A549 (cell line): ENCODE results near the gene PRLR. TPM values are rescaled to one million over a fixed set of nuclear protein-coding genes. Genes with fewer than 3 reads are reported as not detected.

Experiments used
- ATAC-seq, 2 experiments: fragments of 200-7000 bp in 1 of 2; fragments of >200 bp in 1 of 2; cut with Nextera tagmentation in 1 of 2; cut with Tn5 transposase in 1 of 2; 3 replicates each; pipeline versions ENCODE4 v1.8.0 to v1.9.1; 2018 to 2020; ENCODE audit warnings: mild to moderate bottlenecking in 1 of 2, moderate library complexity in 1 of 2
- CTCF ChIA-PET: fragments of 300-600 bp; sonication (Branson Sonifier 250); formaldehyde crosslinking; extraction: SDS; loops from one replicate; lab custom pipeline; 2021; ENCODE audit warnings: antibody characterized with exemption, inconsistent platforms; lab: Yijun Ruan, JAX
- POLR2A ChIA-PET: fragments of 350-600 bp; formaldehyde crosslinking; extraction: SDS; loops from one replicate; lab custom pipeline; 2021; ENCODE audit warnings: antibody characterized with exemption, inconsistent platforms; lab: Yijun Ruan, JAX
- DNase-seq, 2 experiments: peaks; one replicate each; pipeline versions ENCODE4 v3.0.0 to v3.0.0-alpha.2; 2011 to 2016; ENCODE audit warnings: low read depth in 1 of 2, low spot score in 1 of 2
- FAIRE-seq: peaks from 2 replicates; lab custom pipeline; 2011; peaks lifted over from hg19 to GRCh38; lab: Jason Lieb, UNC
- H3K27ac ChIP-seq, 2 experiments: fragments of >200 bp; sonication (Bioruptor Twin); formaldehyde crosslinking; 3 replicates each; pipeline ENCODE4 v1.5.1; 2016 to 2017
- H3K4me1 ChIP-seq: fragments of >200 bp; sonication (Bioruptor Twin); formaldehyde crosslinking; 3 replicates; pipeline ENCODE4 v1.6.1; 2016
- H3K4me2 ChIP-seq: fragments of >200 bp; sonication (Bioruptor Twin); formaldehyde crosslinking; 3 replicates; pipeline ENCODE4 v1.6.1; 2016
- H3K4me3 ChIP-seq: fragments of >200 bp; sonication (Bioruptor Twin); formaldehyde crosslinking; 3 replicates; pipeline ENCODE4 v1.5.1; 2016
- H3K9me3 ChIP-seq: fragments of >200 bp; sonication (Bioruptor Twin); formaldehyde crosslinking; 3 replicates; pipeline ENCODE4 v1.6.1; 2016
- BHLHE40 ChIP-seq: IDR thresholded peaks from 2 replicates; pipeline ENCODE4 v1.6.1; 2012; ENCODE audit warnings: low read depth, low read length, inconsistent platforms
- CBX2 ChIP-seq: fragments of 200-600 bp; sonication (generic); IDR thresholded peaks from 2 replicates; pipeline ENCODE4 v1.6.1; 2016; ENCODE audit warnings: low read depth, mild to moderate bottlenecking, borderline replicate concordance
- CHD2 ChIP-seq: fragments of 150-350 bp; IDR thresholded peaks from 2 replicates; pipeline ENCODE4 v1.6.1; 2014; ENCODE audit warnings: low read length; ENCODE audit not compliant: partially characterized antibody
- CHD4 ChIP-seq: fragments of 200-600 bp; sonication (generic); IDR thresholded peaks from 2 replicates; pipeline ENCODE4 v1.6.1; 2016; ENCODE audit warnings: antibody characterized with exemption, mild to moderate bottlenecking, borderline replicate concordance
- CTCF ChIP-seq: fragments of >200 bp; sonication (Bioruptor Twin); formaldehyde crosslinking; IDR thresholded peaks from 3 replicates; pipeline ENCODE4 v1.5.1; 2016
- E2F6 ChIP-seq: IDR thresholded peaks from 2 replicates; pipeline ENCODE4 v1.6.1; 2012; ENCODE audit warnings: low read depth, borderline replicate concordance
- EHF ChIP-seq: fragments of 250-450 bp; sonication (Bioruptor Pico); IDR thresholded peaks from 2 replicates; pipeline ENCODE4 v1.5.0; 2020; ENCODE audit warnings: mild to moderate bottlenecking
- ESRRA ChIP-seq: fragments of 150-350 bp; IDR thresholded peaks from 2 replicates; pipeline ENCODE4 v1.6.1; 2014; ENCODE audit warnings: mild to moderate bottlenecking, low read length, borderline replicate concordance
- FOSB ChIP-seq: fragments of 250-450 bp; sonication (Bioruptor Pico); IDR thresholded peaks from 2 replicates; pipeline ENCODE4 v1.5.0; 2020; ENCODE audit warnings: mild to moderate bottlenecking, moderate library complexity
- FOXS1 ChIP-seq: fragments of 250-450 bp; sonication (Bioruptor Pico); IDR thresholded peaks from 2 replicates; pipeline ENCODE4 v1.5.0; 2020; ENCODE audit warnings: mild to moderate bottlenecking, moderate library complexity
- HDAC2 ChIP-seq: fragments of 200-600 bp; sonication (generic); IDR thresholded peaks from 2 replicates; pipeline ENCODE4 v1.6.1; 2016
- HOXB13 ChIP-seq: fragments of 250-450 bp; sonication (Bioruptor Pico); IDR thresholded peaks from 2 replicates; pipeline ENCODE4 v1.5.0; 2020; ENCODE audit warnings: low read depth, mild to moderate bottlenecking, moderate library complexity
- HOXB5 ChIP-seq: fragments of 250-450 bp; sonication (Bioruptor Pico); IDR thresholded peaks from 2 replicates; pipeline ENCODE4 v1.5.0; 2020; ENCODE audit warnings: mild to moderate bottlenecking, moderate library complexity
- JUNB ChIP-seq: fragments of >200 bp; sonication (Bioruptor Twin); formaldehyde crosslinking; IDR thresholded peaks from 2 replicates; pipeline ENCODE4 v1.6.1; 2016
- KDM5A ChIP-seq: fragments of 200-600 bp; sonication (generic); IDR thresholded peaks from 2 replicates; pipeline ENCODE4 v1.6.1; 2016; ENCODE audit warnings: antibody characterized with exemption, mild to moderate bottlenecking
- MAFK ChIP-seq: fragments of 450-650 bp; IDR thresholded peaks from 2 replicates; pipeline ENCODE4 v1.6.1; 2014; ENCODE audit not compliant: partially characterized antibody
- MAX ChIP-seq: IDR thresholded peaks from 2 replicates; pipeline ENCODE4 v1.6.1; 2012
- MYC ChIP-seq: IDR thresholded peaks from 2 replicates; pipeline ENCODE4 v1.6.1; 2012; ENCODE audit warnings: mild to moderate bottlenecking, inconsistent platforms, low read length, improper control_type of control experiment, borderline replicate concordance
- NPAS2 ChIP-seq: fragments of 250-450 bp; sonication (Bioruptor Pico); IDR thresholded peaks from 2 replicates; pipeline ENCODE4 v1.8.0; 2022; ENCODE audit warnings: mild to moderate bottlenecking, moderate library complexity, borderline replicate concordance
- PHF8 ChIP-seq: fragments of 200-600 bp; sonication (generic); IDR thresholded peaks from 2 replicates; pipeline ENCODE4 v1.6.1; 2016; ENCODE audit warnings: low read depth, mild to moderate bottlenecking, antibody characterized with exemption, moderate library complexity, borderline replicate concordance
- RCOR1 ChIP-seq: fragments of 150-350 bp; IDR thresholded peaks from 2 replicates; pipeline ENCODE4 v1.6.1; 2014; ENCODE audit warnings: antibody characterized with exemption, low read length, low read depth
- REST ChIP-seq: fragments of 200-600 bp; sonication (generic); IDR thresholded peaks from 2 replicates; pipeline ENCODE4 v1.6.1; 2016; ENCODE audit warnings: antibody characterized with exemption, mild to moderate bottlenecking, moderate library complexity
- TFCP2L1 ChIP-seq: fragments of 250-450 bp; sonication (Bioruptor Pico); IDR thresholded peaks from 2 replicates; pipeline ENCODE4 v1.5.0; 2021; ENCODE audit warnings: mild to moderate bottlenecking
- USF2 ChIP-seq: fragments of 450-650 bp; IDR thresholded peaks from 2 replicates; pipeline ENCODE4 v1.6.1; 2014; ENCODE audit warnings: antibody characterized with exemption
- ZC3H11A ChIP-seq: fragments of 450-650 bp; IDR thresholded peaks from 2 replicates; pipeline ENCODE4 v1.6.1; 2014; ENCODE audit warnings: antibody characterized with exemption, mild to moderate bottlenecking
- ZFP36 ChIP-seq: fragments of 450-650 bp; IDR thresholded peaks from 2 replicates; pipeline ENCODE4 v1.6.1; 2014; ENCODE audit warnings: borderline replicate concordance; ENCODE audit not compliant: partially characterized antibody
- ZNF302 ChIP-seq: fragments of 250-450 bp; sonication (Bioruptor Pico); IDR thresholded peaks from 2 replicates; pipeline ENCODE4 v1.9.0; 2021; ENCODE audit warnings: inconsistent platforms, mild to moderate bottlenecking, moderate library complexity
- WGBS: methylation state at CpG from one replicate; pipeline ENCODE4 v1.1.6; 2017; ENCODE audit errors: missing lambda C conversion rate; 5-methylcytosine and 5-hydroxymethylcytosine counted together
- polyA plus RNA-seq, 4 experiments: library from polyadenylated mRNA; depleted of rRNA in 3 of 4; stranded (reverse); fragments of >200 nt; fragmentation: RNase III in 1 of 4; extraction: RNeasy Plus Mini Kit Qiagen cat#74134 plus additional on column Dnase treatment in 1 of 4; gene quantifications; 2 replicates in 3 of 4; 3 replicates in 1 of 4; pipeline ENCODE4 v1.2.3, GENCODE V29; 2011 to 2017

Gene PRLR
- polyA plus RNA-seq, 2 of the 4 experiments (the other 2 are of a cell fraction), result 0.09 TPM; not detected in 1

- 14% methylated on average over 4 of the region's 4 CpGs for WGBS
- CTCF ChIA-PET, result interaction anchor here (0.6 to 1.5 kb wide), 5 partner anchors 8 to 830 kb away, joined by 3 to 8 read pairs (median 3); no protein-coding TSS in a partner anchor
Observed at GRCh38 chr5:35098214-35098613, 132.1 kb downstream of the PRLR start.

GRCh38 chr5:35096932-35097331 is 133.4 kb downstream of the PRLR start:
- DNase-seq (no peak), ATAC-seq (no peak), FAIRE-seq (no peak)
- 0% methylated on average over 1 of the region's 1 CpG for whole genome bisulfite sequencing
- H3K4me2 ChIP-seq, result no peak overlapping the region
- no peaks in the 10 kb centered on the region for H3K4me1 ChIP-seq
- no peaks in the 10 kb centered on the region for H3K9me3 ChIP-seq
- TF ChIP-seq NPAS2 (CRISPR knock-in tag) (no peak), MAFK (peak; percentile 83)
- no peak overlapping the region for H3K27ac ChIP-seq
- ChIA-PET CTCF (interaction anchor here (1.0 to 1.5 kb wide), 2 partner anchors 9 to 830 kb away, joined by 3 to 8 read pairs; no protein-coding TSS in a partner anchor), POLR2A (no interaction called here)
- no peak overlapping the region for H3K4me3 ChIP-seq

More at GRCh38 chr5:35098214-35098613, 132.1 kb downstream of the PRLR start:
- Histone ChIP-seq H3K9me3 (no peaks in the 10 kb centered on the region), H3K4me3 (no peak overlapping the region), H3K27ac (no peak overlapping the region), H3K4me1 (no peaks in the 10 kb centered on the region), H3K4me2 (no peak overlapping the region)
- POLR2A ChIA-PET, result no interaction called here
- no peak for DNase-seq
- TF ChIP-seq USF2 (no peak), HDAC2 (no peak), CHD4 (no peak), MYC (no peak), PHF8 (no peak), HOXB13 (CRISPR knock-in tag) (no peak), FOSB (CRISPR knock-in tag) (no peak), FOXS1 (CRISPR knock-in tag) (no peak), HOXB5 (CRISPR knock-in tag) (no peak), JUNB (no peak), EHF (no peak), RCOR1 (no peak), CHD2 (no peak), MAX (no peak)
- ATAC-seq, result no peak
- FAIRE-seq, result no peak

GRCh38 chr5:35096216-35096615 is 134.1 kb downstream of the PRLR start:
- no peak for DNase-seq
- Histone ChIP-seq H3K4me2 (no peak overlapping the region), H3K4me3 (no peak overlapping the region), H3K27ac (no peak overlapping the region), H3K4me1 (no peaks in the 10 kb centered on the region), H3K9me3 (no peaks in the 10 kb centered on the region)
- FAIRE-seq, result no peak
- 33% methylated on average over 3 of the region's 3 CpGs for WGBS
- ChIA-PET POLR2A (no interaction called here), CTCF (no interaction called here)
- ATAC-seq, result no peak
- TF ChIP-seq FOXS1 (CRISPR knock-in tag) (no peak), KDM5A (no peak), BHLHE40 (no peak), HDAC2 (no peak), CTCF (no peak), HOXB5 (CRISPR knock-in tag) (no peak), ZC3H11A (no peak), ESRRA (no peak), EHF (no peak), TFCP2L1 (CRISPR knock-in tag) (no peak), CBX2 (no peak), ZNF302 (CRISPR knock-in tag) (no peak), E2F6 (no peak), REST (no peak), ZFP36 (no peak), FOSB (CRISPR knock-in tag) (no peak)
